GM18526 (cell line): ENCODE data around the gene ACTN1.

ENCODE experiments used
- POLR2A ChIP-seq: IDR thresholded peaks from 3 replicates; pipeline ENCODE4 v1.6.1; 2011; ENCODE audit not compliant: insufficient read length; ENCODE audit errors: extremely low read depth

ACTN1 gene

GRCh38 chr14:68939181-68939892 lies 39.8 kb downstream of the ACTN1 start:
- no peak for TF ChIP-seq POLR2A

DNA sequence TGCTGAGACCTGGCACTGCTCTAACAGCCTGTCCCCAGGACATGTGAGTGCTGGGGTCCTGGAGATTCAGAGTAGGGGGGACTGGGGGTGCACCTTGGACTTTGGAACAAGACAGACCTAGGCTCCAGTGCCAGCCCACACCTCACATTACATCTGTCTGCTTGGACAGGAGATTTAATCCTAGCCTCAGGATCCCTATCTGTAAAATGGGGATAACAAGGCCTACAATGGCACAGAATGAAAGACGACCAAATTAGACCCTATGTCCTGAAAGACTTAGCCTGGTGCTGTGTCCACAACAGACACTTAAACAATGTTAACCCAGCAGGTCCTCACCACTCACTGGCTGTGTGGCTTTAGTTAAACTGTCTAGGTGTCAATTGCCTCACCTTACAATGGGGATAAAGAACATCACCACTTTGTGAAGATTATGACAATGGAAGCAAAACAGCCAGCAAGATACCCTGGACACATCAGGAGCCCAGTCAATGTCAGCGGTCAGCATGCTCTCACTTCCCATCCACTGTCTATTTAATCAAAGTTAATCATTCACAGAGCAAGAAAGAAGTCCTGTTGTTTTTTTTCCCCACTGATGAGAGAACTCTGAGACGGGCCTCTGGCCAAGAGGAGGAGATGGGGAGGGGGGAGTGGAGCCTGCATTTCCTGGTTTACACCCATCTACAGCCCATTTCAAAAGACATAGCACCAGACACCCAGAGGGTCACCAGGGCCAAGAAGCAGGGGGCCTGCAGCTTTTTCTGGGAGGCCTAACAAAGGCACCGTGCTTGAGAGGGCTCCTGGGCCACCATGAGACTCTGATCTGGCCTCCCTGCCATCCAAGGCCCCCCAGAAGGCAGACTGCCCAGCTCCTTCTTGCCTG lies 40.6 kb downstream of the ACTN1 start:
- TF ChIP-seq POLR2A = no peak

DNA sequence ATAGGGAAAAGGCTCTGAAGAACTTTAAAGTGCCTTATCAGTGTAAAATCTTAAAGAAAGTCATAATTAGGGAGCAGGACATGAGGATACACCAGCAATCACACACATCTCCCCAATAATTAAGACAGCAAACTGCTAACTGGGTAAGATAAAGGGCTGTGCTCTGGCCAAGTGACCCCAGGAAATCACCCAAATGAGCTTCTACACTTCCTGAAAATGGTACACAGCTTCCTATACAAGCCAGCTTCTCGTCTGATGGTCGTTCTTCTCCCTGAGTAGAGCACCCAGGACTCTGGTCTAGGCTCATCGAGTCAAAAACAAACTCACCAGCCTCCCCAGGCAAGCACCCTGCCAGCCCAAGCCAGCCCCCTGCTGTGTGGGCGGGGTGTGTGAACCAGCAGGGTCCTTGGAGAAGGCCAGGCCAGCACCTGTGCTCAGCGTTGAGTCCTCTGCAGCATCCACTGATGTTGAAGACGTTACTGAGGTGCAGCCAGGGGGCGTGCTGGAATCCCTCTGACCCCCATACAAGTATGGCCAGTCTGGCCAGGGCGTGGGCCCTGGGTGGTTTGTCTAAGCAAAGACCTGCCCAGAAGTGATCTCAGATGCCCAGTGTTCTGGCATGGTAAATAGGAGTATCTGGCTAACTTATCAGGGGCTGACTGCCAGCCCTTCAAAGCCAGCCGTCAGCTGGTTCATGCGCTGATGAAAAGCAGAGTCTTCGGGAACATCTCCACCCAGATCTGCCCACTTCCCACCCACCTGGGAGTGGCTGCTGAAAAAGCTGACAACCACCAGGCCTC lies 41.4 kb downstream of the ACTN1 start:
- TF ChIP-seq POLR2A = no peak

GRCh38 chr14:68936980-68937379 lies 42.1 kb downstream of the ACTN1 start:
- TF ChIP-seq POLR2A = no peak

- no peak for TF ChIP-seq POLR2A
These were observed 42.6 kb downstream of the ACTN1 start for GRCh38 chr14:68936476-68936875.

GRCh38 chr14:68935761-68936214 lies 43.3 kb downstream of the ACTN1 start:
- TF ChIP-seq POLR2A = no peak

GRCh38 chr14:68934066-68934465 lies 45.0 kb downstream of the ACTN1 start:
- no peak for TF ChIP-seq POLR2A

DNA sequence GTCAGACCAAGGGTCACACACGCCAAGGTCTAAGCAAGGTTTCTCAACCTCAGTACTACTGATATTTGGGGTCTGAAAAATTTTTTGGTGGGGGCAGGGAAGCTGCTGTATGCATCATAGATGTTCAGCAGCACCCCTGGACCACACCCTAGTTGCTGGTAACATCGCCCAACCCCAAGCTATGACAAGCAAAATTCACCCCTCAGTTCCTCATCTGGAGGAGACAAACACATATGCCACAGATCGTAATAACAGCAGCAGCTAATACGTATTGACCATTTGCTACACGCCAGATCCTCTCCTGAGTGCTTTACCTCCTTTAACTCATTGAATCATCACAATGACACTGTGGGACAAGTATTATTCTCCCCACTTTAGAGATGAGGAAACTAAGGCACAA lies 46.4 kb downstream of the ACTN1 start:
- no peak for TF ChIP-seq POLR2A

DNA sequence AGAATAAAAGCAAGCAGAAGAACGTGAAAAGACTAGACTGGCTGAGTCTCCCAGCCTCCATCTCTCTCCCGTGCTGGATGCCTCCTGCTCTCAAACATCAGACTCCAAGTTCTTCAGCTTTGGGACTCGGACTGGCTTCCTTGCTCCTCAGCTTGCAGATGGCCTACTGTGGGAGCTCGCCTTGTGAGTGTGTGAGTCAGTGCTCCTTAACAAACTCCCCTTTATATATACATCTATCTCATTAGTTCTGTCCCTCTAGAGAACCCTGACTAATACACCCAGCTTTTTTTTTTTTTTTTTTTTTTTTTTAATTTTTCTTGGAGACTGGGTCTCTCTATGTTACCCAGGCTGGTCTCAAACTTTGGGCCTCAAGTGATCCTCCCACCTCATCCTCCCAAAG lies 46.9 kb downstream of the ACTN1 start:
- no peak for TF ChIP-seq POLR2A

DNA sequence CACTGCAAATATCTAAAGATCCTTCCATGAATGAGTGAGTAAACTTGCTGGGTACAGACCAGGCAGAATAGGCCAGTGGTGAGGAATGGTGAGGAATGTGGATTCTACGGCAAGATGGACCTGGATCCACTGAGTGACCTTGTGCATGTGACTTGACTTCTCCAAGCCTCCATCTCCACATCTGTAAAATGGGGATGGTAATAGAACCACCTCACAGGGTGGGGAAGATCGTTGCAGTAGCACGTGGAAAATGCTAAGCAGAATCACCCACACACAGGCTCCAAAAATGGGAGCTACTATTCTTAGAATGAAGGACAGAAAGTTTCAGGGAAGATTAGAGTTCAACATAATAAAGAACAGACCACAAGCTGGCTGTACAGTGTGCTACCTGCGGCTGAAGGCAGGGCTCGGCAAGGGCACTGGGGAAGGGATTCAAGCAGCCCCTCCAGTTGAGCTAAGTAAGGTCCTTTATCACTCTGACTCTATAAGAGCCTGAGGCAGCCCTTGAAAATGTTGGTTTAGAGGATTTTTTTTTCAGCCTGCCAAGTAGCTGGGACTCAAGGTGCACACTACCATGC lies 47.5 kb downstream of the ACTN1 start:
- TF ChIP-seq POLR2A = no peak

GRCh38 chr14:68931063-68931462 lies 48.0 kb downstream of the ACTN1 start:
- TF ChIP-seq POLR2A = no peak

GRCh38 chr14:68929623-68930307 lies 49.3 kb downstream of the ACTN1 start:
- TF ChIP-seq POLR2A = no peak

GRCh38 chr14:68928770-68929550 lies 50.1 kb downstream of the ACTN1 start:
- TF ChIP-seq POLR2A = no peak
